ENCODE measurements around the gene SLCO3A1.
A peak's percentile ranks its signal among the peaks of the same experiment; 100 is the strongest.

The SLCO3A1 gene

GRCh38 chr15:91853511-91853947 is at the start of gene SLCO3A1:
TSS of gene SLCO3A1 (plus strand) at chr15:91853708.
- peak; percentile 62 to 64 for DNase-seq (ENCODE audit: low read depth in 2 of 2)

- no peak for DNase-seq (ENCODE audit: low read depth in 2 of 2)
Observed at GRCh38 chr15:91807122-91807521, 46.4 kb upstream of the SLCO3A1 start.

- DNase-seq (ENCODE audit: low read depth in 2 of 2): no peak
Observed at GRCh38 chr15:91813924-91814323, 39.6 kb upstream of the SLCO3A1 start.

- no peak for DNase-seq (ENCODE audit: low read depth in 2 of 2)
Observed at GRCh38 chr15:91816942-91817341, 36.6 kb upstream of the SLCO3A1 start.

- no peak for DNase-seq (ENCODE audit: low read depth in 2 of 2)
Observed at GRCh38 chr15:91821458-91821857, 32.0 kb upstream of the SLCO3A1 start.

GRCh38 chr15:91824256-91824655 is 29.3 kb upstream of the SLCO3A1 start:
- DNase-seq (ENCODE audit: low read depth in 2 of 2): no peak

- DNase-seq (ENCODE audit: low read depth in 2 of 2): no peak
Observed at GRCh38 chr15:91826443-91826842, 27.1 kb upstream of the SLCO3A1 start.

GRCh38 chr15:91833056-91833455 is 20.5 kb upstream of the SLCO3A1 start:
- no peak for DNase-seq (ENCODE audit: low read depth in 2 of 2)

GRCh38 chr15:91839867-91840266 is 13.6 kb upstream of the SLCO3A1 start:
- DNase-seq (ENCODE audit: low read depth in 2 of 2): no peak

GRCh38 chr15:91841861-91842260 is 11.6 kb upstream of the SLCO3A1 start:
- DNase-seq (ENCODE audit: low read depth in 2 of 2): no peak

- DNase-seq (ENCODE audit: low read depth in 2 of 2): no peak
Observed at GRCh38 chr15:91844341-91844740, 9.2 kb upstream of the SLCO3A1 start.

- DNase-seq (ENCODE audit: low read depth in 2 of 2): no peak
Observed at GRCh38 chr15:91844928-91845327, 8.6 kb upstream of the SLCO3A1 start.

- no peak for DNase-seq (ENCODE audit: low read depth in 2 of 2)
Observed at GRCh38 chr15:91845720-91846119, 7.8 kb upstream of the SLCO3A1 start.

- DNase-seq (ENCODE audit: low read depth in 2 of 2): no peak
Observed at GRCh38 chr15:91849180-91849579, 4.3 kb upstream of the SLCO3A1 start.

GRCh38 chr15:91849749-91850161 is 3.8 kb upstream of the SLCO3A1 start:
- no peak for DNase-seq (ENCODE audit: low read depth in 2 of 2)

GRCh38 chr15:91852741-91853510 is 582 bp upstream of the SLCO3A1 start:
- DNase-seq (ENCODE audit: low read depth in 2 of 2): peak in 1 of 2 donors; percentile 55

GRCh38 chr15:91853948-91854638 is 585 bp downstream of the SLCO3A1 start:
- peak in 1 of 2 donors; percentile 27 for DNase-seq (ENCODE audit: low read depth in 2 of 2)

- no peak for DNase-seq (ENCODE audit: low read depth in 2 of 2)
Observed at GRCh38 chr15:91854639-91854990, 1.1 kb downstream of the SLCO3A1 start.

GRCh38 chr15:91855241-91855640 is 1.7 kb downstream of the SLCO3A1 start:
- no peak for DNase-seq (ENCODE audit: low read depth in 2 of 2)

- no peak for DNase-seq (ENCODE audit: low read depth in 2 of 2)
Observed at GRCh38 chr15:91855684-91856489, 2.4 kb downstream of the SLCO3A1 start.

- no peak for DNase-seq (ENCODE audit: low read depth in 2 of 2)
Observed at GRCh38 chr15:91857224-91857585, 3.7 kb downstream of the SLCO3A1 start.

GRCh38 chr15:91857772-91858171 is 4.3 kb downstream of the SLCO3A1 start:
- no peak for DNase-seq (ENCODE audit: low read depth in 2 of 2)

- DNase-seq (ENCODE audit: low read depth in 2 of 2): no peak
Observed at GRCh38 chr15:91860498-91860897, 7.0 kb downstream of the SLCO3A1 start.
